ENCODE measurements around the gene SLC26A6. TPM values are rescaled to one million over a fixed set of nuclear protein-coding genes. Genes with fewer than 3 reads are reported as not detected.

Gene SLC26A6
- total RNA-seq, 4 donors from 2014 or later = 143 to 249 (median 194) TPM

- Histone ChIP-seq H3K36me3 (peaks cover 0 to 42% (median 0%) of the 10 kb centered on the region in 3 donors), H3K4me1 (peaks cover 0 to 22% (median 4%) of the 10 kb centered on the region in 4 donors), H3K9me3 (no peaks in the 10 kb centered on the region), H3K27me3 (no peaks in the 10 kb centered on the region), H3K4me3 (peak overlapping the region in 2 of 4 donors; percentile 76 to 83), H3K27ac (no peak overlapping the region)
- no peak for TF ChIP-seq POLR2A (IDR thresholded peaks at IDR 0.05)
- no peak for TF ChIP-seq CTCF (IDR thresholded peaks at IDR 0.05)
- DNase-seq = no peak
Measured at GRCh38 chr3:48633743-48634142, 1.5 kb downstream of the SLC26A6 start.

GRCh38 chr3:48633256-48633655 lies 2.0 kb downstream of the SLC26A6 start:
- H3K9me3 ChIP-seq = no peaks in the 10 kb centered on the region
- no peak for DNase-seq
- H3K27me3 ChIP-seq = no peaks in the 10 kb centered on the region
- TF ChIP-seq CTCF (IDR thresholded peaks at IDR 0.05) (no peak), POLR2A (IDR thresholded peaks at IDR 0.05) (no peak)
- no peak overlapping the region for H3K4me3 ChIP-seq
- no peak overlapping the region for H3K27ac ChIP-seq
- H3K4me1 ChIP-seq = peaks cover 0 to 22% (median 4%) of the 10 kb centered on the region in 4 donors
- peaks cover 0 to 47% (median 0%) of the 10 kb centered on the region in 3 donors for H3K36me3 ChIP-seq

- H3K27ac ChIP-seq = no peak overlapping the region
- no peak for DNase-seq
- H3K4me1 ChIP-seq = peaks cover 0 to 22% (median 4%) of the 10 kb centered on the region in 4 donors
- H3K9me3 ChIP-seq = no peaks in the 10 kb centered on the region
- peaks cover 0 to 62% (median 0%) of the 10 kb centered on the region in 3 donors for H3K36me3 ChIP-seq
- no peaks in the 10 kb centered on the region for H3K27me3 ChIP-seq
- no peak overlapping the region for H3K4me3 ChIP-seq
- TF ChIP-seq CTCF (IDR thresholded peaks at IDR 0.05) (no peak), POLR2A (IDR thresholded peaks at IDR 0.05) (no peak)
Measured at GRCh38 chr3:48631516-48632448, 3.5 kb downstream of the SLC26A6 start.

- Histone ChIP-seq H3K36me3 (peaks cover 0 to 70% (median 0%) of the 10 kb centered on the region in 3 donors), H3K9me3 (no peaks in the 10 kb centered on the region), H3K27ac (no peak overlapping the region), H3K27me3 (no peaks in the 10 kb centered on the region), H3K4me1 (peaks cover 0 to 14% (median 2%) of the 10 kb centered on the region in 4 donors), H3K4me3 (no peak overlapping the region)
- TF ChIP-seq CTCF (IDR thresholded peaks at IDR 0.05) = no peak
- no peak for TF ChIP-seq POLR2A (IDR thresholded peaks at IDR 0.05)
- DNase-seq = no peak
Measured at GRCh38 chr3:48630833-48631232, 4.4 kb downstream of the SLC26A6 start.

GRCh38 chr3:48630407-48630806 lies 4.9 kb downstream of the SLC26A6 start:
- Histone ChIP-seq H3K9me3 (no peaks in the 10 kb centered on the region), H3K4me3 (no peak overlapping the region), H3K27ac (no peak overlapping the region), H3K27me3 (no peaks in the 10 kb centered on the region), H3K36me3 (peaks cover 0 to 74% (median 0%) of the 10 kb centered on the region in 3 donors), H3K4me1 (peaks cover 0 to 14% (median 2%) of the 10 kb centered on the region in 4 donors)
- no peak for DNase-seq
- no peak for TF ChIP-seq CTCF (IDR thresholded peaks at IDR 0.05)
- TF ChIP-seq POLR2A (IDR thresholded peaks at IDR 0.05) = no peak

Data from Peyer's patch (tissue), 4 donors.